Measurements from ENCODE around the gene RPH3AL.

The RPH3AL gene

DNA sequence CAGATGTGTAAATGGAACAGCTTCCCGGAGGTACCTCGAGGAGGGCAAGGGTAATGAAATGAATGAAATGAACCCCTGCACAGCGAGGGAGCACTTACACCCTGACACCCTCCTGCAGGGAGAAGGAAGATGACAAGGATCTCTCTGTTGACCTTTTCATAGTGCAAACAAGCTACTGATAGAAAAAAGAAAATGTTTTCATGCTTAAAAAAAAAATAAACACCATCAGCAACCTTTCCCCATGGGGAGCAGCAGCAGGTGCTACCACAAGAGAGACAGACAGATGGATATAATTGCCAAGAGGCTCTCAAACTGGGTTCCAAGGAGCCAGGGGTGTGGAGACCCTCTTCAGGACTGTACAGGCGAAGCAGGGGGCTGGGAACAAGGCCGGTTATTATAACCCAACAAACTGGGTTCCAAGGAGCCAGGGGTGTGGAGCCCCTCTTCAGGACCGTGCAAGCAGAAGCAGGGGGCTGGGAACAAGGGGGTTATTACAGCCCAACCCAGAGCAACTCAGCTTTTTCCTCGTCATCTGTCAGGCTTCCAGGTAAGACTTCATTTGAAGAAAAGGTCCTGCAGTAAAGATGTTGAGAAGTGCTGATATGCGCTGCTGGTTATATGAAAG, 718 bp upstream of the RPH3AL start:
- no peak for DNase-seq

DNA sequence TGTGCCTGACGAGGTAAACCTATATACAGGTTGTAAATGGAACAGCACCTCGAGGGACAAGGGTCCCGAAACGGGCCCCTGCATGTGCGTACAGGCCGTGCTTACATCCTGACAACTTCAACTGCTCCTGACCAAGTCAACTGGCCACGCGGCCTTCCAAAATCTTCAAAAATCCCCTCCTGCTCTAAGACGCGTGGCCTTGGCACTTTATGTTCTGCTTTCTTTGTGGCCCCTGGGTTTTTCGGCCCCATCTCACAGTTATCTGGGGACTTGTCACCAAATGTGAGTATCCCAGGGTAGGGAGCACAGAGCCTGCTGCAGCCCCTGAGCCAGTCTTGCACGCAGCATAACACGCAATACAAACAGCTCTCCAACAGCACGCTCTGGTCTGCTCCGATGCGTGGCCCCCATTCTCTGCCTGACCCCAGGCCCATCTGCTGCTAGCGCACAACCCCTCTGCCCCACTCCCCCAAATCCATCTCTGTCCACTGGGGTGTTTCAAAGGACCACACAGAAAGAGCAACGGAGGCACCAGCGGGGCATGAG, 659 bp downstream of the RPH3AL start:
- DNase-seq: peak; percentile 60

DNA sequence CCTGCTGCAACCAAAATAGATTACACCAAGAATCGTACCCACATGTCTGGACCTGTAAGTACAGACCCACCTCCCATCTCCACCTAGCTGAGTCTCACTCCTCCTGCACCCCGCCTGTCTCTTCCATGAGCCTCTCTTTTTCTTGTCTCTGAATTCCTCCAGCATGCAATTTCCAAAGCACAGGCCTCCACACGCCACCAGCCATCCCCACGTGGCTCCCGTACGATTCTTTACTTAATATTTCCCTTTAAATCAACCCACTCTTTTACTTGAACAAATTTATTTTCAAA, 1.2 kb downstream of the RPH3AL start:
- DNase-seq: no peak

DNA sequence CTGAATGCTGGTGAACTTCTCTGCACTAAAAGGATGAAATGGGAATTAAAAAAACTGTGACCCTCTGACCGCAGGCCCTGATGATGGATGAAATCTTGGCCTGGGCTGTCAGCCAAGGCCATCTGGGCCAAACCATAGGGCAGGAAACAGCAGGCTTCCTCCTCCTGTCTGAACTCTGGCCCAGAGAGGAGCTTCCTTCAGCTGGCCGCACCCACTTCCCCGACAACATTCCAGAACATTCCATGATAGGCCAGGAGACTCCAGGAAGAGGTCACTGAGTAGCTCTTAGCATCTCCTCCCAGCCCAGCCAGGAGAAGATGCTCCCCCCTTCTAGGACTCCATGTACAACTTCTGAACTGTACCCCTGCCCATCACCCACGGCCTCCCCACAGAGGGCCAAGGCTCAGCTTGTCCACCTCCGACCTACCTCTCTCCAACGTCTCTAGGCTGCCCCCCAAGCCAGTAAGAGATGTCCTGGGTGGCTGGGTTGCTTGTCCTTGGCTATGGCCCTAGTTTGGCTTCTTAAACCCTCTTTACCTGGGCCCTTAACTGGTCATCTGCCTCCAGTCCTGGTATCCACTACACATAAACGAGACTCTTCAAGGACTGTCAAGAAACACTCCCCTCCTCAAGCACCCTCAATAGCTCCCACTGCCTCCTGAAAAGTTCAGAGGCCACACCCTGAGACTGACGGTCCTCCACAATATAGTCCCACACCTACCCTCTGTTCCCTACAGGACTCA, 1.7 kb downstream of the RPH3AL start:
- no peak for DNase-seq

DNA sequence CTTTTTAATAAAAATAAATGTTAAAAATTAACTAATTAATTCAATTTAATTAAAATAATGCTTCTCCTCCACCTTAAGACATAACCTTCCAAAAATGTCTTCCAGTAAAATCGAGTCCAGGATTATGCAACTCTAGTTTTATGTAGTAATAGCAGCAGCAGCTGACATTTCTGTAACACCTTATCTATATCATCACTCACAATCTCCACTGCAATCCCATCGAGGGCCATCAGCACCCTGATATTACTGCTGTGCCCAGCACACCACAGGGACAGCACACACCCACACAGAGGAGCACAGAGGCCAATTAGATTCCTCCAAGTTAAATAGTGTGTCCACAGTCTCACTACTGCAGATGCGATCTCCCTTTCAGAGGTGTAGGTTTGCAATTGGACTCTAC, 2.9 kb downstream of the RPH3AL start:
- no peak for DNase-seq

DNA sequence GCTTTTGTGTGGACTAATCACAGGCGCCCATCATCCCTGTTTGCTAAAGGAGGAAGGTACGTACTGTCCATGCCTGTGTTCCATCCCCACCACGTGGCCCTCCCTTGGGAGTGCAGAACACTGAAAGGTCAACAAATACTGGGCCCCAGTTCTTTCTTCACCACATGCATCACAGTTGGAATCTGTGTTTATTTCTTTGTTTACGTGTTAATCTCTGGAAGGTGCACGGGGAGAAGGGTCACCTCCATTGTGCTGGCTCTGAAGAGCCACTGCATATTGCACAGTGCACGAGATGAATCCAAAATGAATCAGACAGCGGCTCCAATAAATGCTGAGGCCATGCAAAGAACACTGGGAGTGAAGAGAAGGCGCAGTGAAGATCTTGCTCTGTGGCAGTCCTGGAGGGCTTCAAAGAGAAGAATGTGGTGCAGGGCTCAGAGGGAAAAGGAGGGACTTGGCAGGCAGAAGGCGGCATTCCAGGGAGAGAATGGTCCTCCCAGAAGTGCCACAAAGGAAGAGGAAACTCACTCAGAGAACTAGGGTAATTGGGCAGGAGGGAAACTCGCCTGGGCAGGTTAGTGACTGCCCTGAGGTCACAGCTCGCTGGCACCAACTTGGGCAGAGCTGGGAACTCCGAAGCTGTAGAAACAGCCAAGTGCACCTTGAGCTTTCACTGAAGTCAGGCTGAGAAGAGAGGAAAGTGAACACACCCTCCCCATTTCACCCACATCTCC, 3.7 kb downstream of the RPH3AL start:
- no peak for DNase-seq

DNA sequence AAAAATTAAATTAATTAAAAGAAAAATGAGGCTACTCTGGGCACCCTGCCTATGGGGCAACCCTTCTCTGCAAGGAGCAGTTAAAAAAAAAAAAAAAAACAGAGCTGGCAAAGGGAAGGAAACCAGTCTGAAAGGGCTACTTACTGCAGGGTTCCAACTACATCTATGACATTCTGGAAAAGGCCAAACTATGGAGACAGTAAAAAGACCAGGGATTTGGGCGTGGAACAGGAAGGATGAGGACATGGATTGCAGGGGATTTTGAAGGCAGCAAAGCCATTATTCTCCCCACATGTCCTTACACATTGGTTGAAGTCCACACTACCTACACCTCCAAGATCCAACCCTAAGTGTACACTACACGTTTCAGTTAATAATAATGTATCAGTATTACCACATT, 4.6 kb downstream of the RPH3AL start:
- DNase-seq: no peak

DNA sequence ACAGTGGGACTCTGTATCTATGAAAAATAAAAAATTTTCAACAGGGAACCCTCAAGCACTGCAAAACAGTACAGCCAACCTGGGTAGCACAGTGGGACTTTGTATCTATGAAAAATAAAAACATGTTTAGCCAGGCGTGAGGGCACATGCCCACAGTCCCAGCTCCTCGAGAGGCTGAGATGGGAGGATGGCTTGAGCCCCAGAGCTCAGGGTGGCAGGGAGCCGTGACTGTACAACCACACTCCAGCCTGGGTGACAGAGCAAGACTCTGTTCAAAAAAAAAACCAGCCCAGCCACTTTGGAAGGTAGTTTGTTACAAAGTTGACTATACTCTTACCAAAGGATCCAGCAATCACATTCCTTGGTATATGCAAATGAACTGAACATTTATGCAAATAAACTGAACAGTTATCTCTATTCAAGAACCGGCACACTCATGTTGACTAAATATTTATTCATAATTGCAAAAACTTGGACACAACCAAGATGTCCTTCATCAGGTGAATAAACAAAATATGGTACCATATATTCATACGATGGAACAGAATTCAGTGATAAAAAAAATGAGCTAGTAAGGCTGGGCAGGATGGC, 5.2 kb downstream of the RPH3AL start:
- DNase-seq: no peak

DNA sequence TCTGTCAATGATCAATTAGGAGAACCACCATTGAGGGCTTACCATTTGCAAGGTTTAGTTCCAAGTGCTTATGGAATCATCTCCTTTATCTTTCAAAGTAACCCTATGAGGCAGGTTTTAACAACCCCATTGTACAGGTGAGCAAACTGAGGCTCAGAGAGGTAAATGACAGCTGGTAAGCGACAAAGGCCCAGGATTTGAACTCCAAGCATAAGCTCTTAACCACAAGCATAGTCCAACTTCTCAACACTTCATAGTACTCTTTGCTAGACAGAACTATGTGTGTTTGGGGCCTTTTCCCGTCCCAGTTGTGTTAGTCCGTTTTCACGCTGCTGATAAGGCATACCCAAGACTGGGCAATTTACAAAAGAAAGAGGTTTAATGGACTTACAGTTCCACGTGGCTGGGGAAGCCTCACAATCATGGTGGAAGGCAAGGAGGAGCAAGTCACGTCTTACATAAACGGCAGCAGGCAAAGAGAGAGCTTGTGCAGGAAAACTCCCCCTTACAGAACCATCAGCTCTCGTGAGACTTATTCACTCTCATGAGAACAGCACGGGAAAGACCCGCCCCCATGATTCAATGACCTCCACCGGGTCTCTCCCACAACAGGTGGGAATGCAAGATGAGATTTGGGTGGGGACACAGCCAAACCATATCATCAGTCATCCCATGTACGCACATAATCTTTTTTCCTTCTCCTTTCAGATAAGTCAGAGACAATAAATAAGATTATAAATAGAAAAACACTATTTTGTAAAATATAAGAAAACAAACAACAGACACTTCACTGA, 6.4 kb downstream of the RPH3AL start:
- DNase-seq: no peak

DNA sequence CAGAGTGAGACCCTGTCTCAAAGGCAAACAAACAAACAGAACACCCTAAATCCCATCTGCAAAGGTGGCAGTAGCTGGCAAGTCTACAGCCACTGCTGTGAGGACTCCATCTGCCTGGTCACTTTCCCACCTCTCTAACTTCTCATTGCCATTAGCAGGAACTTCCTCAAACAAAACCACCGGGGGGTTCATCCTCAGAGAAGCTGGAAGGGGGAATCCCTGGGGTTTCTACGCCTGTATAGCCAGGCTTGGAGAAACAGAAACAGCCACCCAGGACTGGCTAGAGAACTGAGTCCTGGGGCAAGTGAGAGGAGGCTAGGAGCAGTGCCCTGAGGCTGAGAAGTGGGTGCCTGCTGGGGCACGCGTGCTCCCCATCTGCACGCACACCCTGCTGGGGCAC, 7.3 kb downstream of the RPH3AL start:
- DNase-seq: no peak

DNA sequence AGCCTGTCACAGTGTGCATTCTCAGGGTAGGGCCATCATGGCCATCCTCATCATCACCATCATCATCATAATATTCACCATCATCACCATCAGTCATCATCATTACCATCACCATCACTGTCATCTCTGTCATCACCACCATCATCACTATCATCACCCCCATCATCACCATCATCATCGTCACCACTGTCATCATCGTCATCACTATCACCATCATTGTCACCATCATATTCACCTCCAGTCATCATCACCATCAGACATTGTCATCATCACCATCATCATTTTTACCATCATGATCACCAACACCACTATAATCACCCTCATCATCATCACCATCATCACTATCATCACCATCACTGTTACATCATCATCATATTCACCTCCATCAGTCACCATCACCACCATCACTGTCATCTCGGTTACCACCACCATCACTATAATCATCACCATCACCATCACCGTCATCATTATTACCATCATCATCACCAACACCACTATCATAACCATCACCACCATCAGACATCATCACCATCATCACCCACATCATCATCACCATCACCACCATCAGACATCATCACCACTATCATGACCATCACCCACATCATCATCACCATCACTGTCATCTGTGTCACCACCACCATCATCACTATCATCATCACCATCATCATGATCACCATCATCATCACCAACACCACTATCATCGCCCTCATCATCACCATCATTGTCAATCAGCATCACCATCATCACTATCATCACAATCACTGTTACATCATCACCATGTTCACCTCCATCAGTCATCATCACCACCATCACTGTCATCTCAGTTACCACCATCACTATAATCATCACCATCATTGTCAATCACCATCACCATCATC, 8.5 kb downstream of the RPH3AL start:
- no peak for DNase-seq

DNA sequence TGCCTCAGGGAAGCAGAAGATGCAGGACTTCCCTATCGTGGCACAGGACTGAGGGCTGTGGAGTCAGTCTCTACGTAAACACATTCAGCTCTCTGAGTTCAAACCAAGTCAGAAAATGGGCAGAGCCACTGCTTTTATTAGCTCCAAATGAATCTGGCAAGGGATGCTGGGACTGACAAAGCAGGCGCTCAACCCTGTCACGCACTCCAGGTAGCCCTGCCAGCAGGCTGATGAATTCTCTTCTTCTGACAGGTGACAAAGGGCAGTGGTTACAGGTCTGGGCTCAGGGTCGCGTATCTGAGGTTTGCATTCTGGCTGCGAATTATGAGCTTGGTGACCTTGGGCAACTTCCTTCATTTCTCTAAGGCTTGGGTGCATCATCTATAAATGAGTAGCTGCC, 9.4 kb downstream of the RPH3AL start:
- DNase-seq: no peak

DNA sequence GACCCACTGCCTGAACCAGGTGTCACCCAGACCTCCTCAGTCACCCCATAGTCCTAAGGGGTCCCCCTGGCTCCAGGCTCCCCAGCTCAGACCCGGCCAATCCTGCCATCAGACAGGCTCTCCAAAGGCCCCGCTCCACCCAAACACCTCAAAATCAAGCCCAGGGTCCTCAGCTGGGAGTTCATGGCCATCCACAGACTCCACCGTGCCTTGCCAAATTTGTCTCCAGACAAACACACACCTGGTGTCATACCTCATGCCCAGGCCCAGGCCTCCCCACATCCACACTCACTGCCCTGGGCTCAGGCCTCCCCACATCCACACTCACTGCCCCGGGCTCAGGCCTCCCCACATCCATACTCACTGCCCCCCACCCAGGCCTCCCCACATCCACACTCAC, 12.5 kb downstream of the RPH3AL start:
- no peak for DNase-seq

DNA sequence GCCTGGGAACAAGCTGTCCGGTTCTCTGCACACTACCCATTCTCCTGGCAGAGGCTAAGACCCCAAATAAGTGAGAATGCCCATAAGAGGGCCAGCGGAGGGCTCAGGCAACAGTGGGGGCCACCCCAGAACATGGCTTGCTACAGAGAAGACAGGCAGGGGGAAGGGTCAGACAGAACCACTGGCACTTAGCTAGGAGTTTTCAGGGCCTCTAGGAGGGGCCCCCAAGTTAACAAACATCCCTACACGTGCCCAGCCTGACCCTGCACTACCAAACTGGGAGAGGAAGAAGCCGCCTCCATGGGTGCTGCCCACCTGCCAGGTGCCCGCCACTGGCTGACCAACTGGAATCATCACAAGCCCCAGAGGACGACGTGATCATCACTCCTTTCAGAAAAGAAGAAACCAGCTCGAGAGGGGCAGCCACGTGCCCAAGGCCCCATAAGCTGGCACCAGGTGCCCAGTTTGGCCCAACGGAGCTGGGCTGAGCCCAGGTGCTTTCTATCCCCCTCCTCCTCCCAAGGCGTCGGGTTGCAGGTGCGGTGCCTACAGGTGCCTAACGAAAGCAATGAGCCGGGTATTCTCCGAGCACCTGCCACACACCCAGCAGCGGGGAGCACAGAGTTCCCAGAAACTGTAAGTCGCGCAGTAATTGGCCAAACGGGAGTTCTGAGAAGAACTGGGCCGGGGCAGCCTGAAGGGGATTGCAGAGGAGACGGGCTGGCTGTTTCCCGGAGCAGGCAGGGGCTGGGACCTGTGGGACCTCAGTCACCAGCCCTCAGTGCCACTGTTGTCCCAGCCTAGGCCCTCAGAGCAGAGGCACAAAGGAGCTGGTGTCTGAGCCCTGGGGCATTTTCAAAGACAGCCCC, 13.2 kb downstream of the RPH3AL start:
- DNase-seq: no peak

DNA sequence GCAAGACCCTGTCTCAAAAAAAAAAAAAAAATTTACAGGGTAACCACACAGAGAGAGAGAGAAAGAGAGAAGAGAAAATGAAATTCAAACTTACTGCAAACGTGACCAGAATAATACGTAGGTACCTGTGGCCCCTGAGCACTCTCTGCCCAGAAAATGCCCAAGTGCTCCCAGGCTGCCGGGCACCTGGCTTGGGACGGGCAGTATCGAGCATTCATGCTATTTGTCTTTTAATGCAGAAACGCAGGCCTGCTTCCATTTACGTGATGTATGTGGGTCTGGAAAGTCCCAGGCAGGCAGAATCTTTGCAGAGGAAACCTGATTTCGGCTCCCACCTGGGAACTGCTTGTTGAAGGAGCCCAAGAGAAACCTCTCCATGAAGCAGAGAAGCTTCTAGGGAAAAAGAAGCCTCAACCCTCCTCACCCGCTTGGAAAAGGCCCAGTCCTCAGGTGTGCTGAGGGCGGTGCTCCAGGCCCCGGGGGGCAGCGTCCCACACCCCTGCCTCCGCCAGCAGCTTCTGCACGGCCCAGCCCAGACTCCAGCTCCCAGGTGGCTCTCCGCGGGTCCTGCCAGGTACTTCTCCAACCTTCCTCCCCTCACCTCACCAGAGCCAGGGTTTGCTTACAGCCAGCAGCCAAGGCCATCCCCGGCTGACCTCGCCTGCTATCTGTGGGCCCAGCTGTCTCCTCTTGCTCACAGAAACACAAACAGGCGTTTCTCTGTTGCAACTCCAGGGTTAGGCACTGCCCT, 14.0 kb downstream of the RPH3AL start:
- no peak for DNase-seq

DNA sequence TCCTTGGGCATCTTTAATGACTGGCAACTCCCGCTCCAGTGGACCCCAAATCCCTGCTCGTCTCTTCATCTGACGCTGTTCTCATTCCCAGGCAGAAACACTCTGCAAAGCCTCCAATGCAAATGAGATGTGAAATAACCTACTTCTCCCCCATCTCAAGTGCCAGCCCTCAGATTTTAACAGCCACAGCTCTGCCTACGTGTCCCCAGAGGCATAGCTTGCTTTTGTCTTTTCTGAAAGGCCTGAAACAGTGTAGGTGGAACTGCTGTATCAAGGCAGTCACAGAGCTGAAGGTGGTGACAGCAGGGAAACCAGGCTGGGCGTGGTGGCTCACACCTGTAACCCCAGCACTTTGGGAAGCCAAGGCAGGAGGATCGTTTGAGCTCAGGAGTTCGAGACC, 14.7 kb downstream of the RPH3AL start:
- DNase-seq: no peak

DNA sequence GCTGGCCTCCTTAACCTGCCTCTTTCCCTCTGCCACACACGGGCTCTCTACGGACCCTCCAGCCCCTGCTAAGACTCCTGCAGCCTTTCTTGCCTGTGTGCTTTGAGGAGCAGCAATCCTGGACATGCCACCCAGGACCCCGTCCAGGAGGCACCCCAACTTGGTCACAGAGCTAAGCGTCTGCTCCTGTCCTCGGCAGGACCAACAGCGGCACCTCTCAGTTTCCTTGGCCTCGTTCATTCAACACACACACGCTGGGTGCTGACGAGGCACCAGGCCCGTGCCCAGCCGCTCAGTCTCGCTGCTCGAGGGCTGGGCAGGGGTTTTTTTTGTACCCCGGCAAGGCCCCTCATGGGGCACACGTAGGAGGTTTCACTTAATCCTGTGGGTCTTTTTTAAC, 15.2 kb downstream of the RPH3AL start:
- no peak for DNase-seq

DNA sequence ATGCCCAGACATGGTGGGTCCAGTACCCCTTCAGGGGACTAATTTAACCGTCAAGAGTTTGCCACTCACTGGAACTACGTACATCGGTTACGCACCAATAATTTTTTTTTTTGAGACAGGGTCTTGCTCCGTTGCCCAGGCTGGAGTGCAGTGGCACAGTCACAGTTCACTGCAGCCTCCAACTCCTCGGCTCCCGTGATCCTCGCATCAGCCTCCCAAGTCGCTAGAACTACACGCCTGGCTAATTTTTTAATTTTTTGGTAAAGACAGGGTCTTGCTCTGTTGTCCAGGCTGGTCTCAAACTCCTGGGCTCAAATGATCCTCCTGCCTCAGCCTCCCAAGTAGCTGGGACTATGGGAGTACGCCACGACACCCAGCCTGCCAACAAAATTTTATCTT, 15.6 kb downstream of the RPH3AL start:
- no peak for DNase-seq

DNA sequence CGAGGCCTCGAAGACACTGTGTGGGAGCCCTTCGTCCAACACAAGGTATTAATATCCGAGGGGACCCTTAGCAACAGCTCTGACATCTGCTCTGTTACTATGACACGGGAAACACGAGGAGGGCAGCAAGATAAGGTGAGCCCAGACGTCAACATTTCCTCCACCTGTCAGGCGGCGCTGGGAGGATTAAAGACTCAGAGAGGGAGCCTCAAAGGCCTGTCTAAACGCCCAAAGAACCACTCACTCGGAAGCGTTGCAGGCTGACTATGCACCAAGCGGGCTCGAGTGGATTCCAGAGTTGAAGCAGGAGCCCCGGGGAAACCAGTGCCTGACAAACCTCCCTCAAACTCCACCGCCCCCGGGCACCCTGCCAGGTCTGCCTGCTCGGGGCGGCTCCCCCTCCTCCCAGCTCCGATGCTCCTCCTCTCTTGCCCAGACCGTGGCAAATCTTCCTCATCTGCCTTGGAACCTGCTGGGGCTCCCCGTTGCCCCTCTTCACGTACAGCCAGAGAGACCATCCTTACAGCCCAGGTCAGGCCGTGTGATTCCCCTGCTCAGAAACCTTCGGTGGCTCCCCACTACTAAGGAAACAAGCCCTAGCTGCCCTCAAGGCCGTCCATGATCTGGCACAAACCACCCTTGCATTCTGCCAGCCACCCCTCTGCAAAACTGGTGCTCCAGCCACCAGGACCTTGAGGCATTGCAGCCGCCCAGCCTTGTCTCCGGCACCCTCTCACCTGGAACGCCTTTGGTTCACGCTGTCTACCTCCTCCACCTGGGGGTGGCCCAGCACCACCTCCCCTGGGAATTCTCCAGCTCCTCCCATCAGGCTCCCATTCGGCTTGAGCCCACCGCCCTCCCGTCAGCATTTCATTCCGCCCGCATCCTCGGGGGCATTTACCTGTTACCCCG, 16.2 kb downstream of the RPH3AL start:
- DNase-seq: no peak

All from retina (tissue), 1 donor.